Colonic mucosa (tissue), 4 donors: ENCODE results near the gene LUZP2. TPM values are rescaled to one million over a fixed set of nuclear protein-coding genes. Genes with fewer than 3 reads are reported as not detected.

Experiments used
- DNase-seq: peaks from one replicate; pipeline ENCODE4 v3.0.0-alpha.2; 2020
- H3K27ac ChIP-seq: fragments of 200-600 bp; one replicate; pipeline ENCODE4 v1.8.0; 2021
- H3K27me3 ChIP-seq: fragments of 200-600 bp; one replicate; pipeline ENCODE4 v1.8.0; 2021
- H3K36me3 ChIP-seq: fragments of 200-600 bp; one replicate; pipeline ENCODE4 v1.8.0; 2021
- H3K4me1 ChIP-seq: fragments of 200-600 bp; one replicate; pipeline ENCODE4 v1.8.0; 2021; ENCODE audit warnings: mild to moderate bottlenecking
- H3K4me3 ChIP-seq: fragments of 200-600 bp; one replicate; pipeline ENCODE4 v1.8.0; 2021
- H3K9ac ChIP-seq, 2 donors: one replicate each; pipeline ENCODE4 v1.7.0; 2013; ENCODE audit warnings: control low read depth in 2 of 2, low read depth in 2 of 2, low read length in 2 of 2
- H3K9me3 ChIP-seq: fragments of 200-600 bp; one replicate; pipeline ENCODE4 v1.8.0; 2021
- CTCF ChIP-seq: fragments of 200-600 bp; IDR thresholded peaks from one replicate; pipeline ENCODE4 v1.8.0; 2022; ENCODE audit warnings: antibody characterized with exemption, mild to moderate bottlenecking
- intact Hi-C: fragments of 100-400 bp; cut with DNase I; formaldehyde crosslinking; loops from one replicate; pipeline ENCODE4 v1.14.1; 2022
- total RNA-seq, 2 donors: library from RNA; stranded (reverse); fragmentation: NEBNext Ultra II Directional in 1 of 2; extraction: Animal tissue kit (Norgen Biotek cat#: 25700) in 1 of 2; gene quantifications; one replicate each; pipeline ENCODE4 v1.2.1, GENCODE V29; 2021
- donor health status: healthy.
- donor health status: DM: no; HTN: no; CAD: no.
- donor health status: DM: no; HTN: no; CAD: no.

LUZP2 gene
- total RNA-seq, 2 donors from 2014 or later: 0.57 to 1.3 TPM

- intact Hi-C loops: no loop called here
- H3K27ac ChIP-seq: no peak overlapping the region
- no peaks in the 10 kb centered on the region for H3K36me3 ChIP-seq
- no peak for DNase-seq
- no peak overlapping the region for H3K4me3 ChIP-seq
- TF ChIP-seq CTCF: no peak
- H3K4me1 ChIP-seq: no peaks in the 10 kb centered on the region
- no peak overlapping the region for H3K9ac ChIP-seq
- no peaks in the 10 kb centered on the region for H3K27me3 ChIP-seq
- H3K9me3 ChIP-seq: no peaks in the 10 kb centered on the region
These were observed 63.5 kb downstream of the LUZP2 start for GRCh38 chr11:24560324-24560723.

GRCh38 chr11:24567380-24567779 lies 70.5 kb downstream of the LUZP2 start:
- H3K9ac ChIP-seq: no peak overlapping the region
- no peak overlapping the region for H3K27ac ChIP-seq
- no peaks in the 10 kb centered on the region for H3K4me1 ChIP-seq
- no peaks in the 10 kb centered on the region for H3K36me3 ChIP-seq
- H3K27me3 ChIP-seq: no peaks in the 10 kb centered on the region
- no peak overlapping the region for H3K4me3 ChIP-seq
- no peak for DNase-seq
- intact Hi-C loops: no loop called here
- no peaks in the 10 kb centered on the region for H3K9me3 ChIP-seq
- no peak for TF ChIP-seq CTCF

GRCh38 chr11:24572376-24572775 lies 75.5 kb downstream of the LUZP2 start:
- intact Hi-C loops: no loop called here
- no peaks in the 10 kb centered on the region for H3K4me1 ChIP-seq
- DNase-seq: no peak
- H3K4me3 ChIP-seq: no peak overlapping the region
- no peak overlapping the region for H3K27ac ChIP-seq
- no peaks in the 10 kb centered on the region for H3K36me3 ChIP-seq
- no peak for TF ChIP-seq CTCF
- no peaks in the 10 kb centered on the region for H3K27me3 ChIP-seq
- no peak overlapping the region for H3K9ac ChIP-seq
- no peaks in the 10 kb centered on the region for H3K9me3 ChIP-seq

- Histone ChIP-seq H3K4me1 (no peaks in the 10 kb centered on the region), H3K4me3 (no peak overlapping the region), H3K9me3 (no peaks in the 10 kb centered on the region), H3K9ac (no peak overlapping the region), H3K27me3 (no peaks in the 10 kb centered on the region), H3K36me3 (no peaks in the 10 kb centered on the region), H3K27ac (no peak overlapping the region)
- intact Hi-C loops: no loop called here
- no peak for TF ChIP-seq CTCF
- DNase-seq: no peak
These were observed 77.6 kb downstream of the LUZP2 start for GRCh38 chr11:24574461-24574860.

- intact Hi-C loops: no loop called here
- H3K9ac ChIP-seq: no peak overlapping the region
- H3K36me3 ChIP-seq: no peaks in the 10 kb centered on the region
- H3K9me3 ChIP-seq: no peaks in the 10 kb centered on the region
- H3K27ac ChIP-seq: no peak overlapping the region
- no peaks in the 10 kb centered on the region for H3K27me3 ChIP-seq
- TF ChIP-seq CTCF: no peak
- no peak for DNase-seq
- no peak overlapping the region for H3K4me3 ChIP-seq
- no peaks in the 10 kb centered on the region for H3K4me1 ChIP-seq
These were observed 78.5 kb downstream of the LUZP2 start for GRCh38 chr11:24575392-24575791.

GRCh38 chr11:24585192-24585591 lies 88.3 kb downstream of the LUZP2 start:
- Histone ChIP-seq H3K36me3 (no peaks in the 10 kb centered on the region), H3K4me1 (no peaks in the 10 kb centered on the region)
- intact Hi-C loops: no loop called here

More at GRCh38 chr11:24585192-24585591, 88.3 kb downstream of the LUZP2 start:
- Histone ChIP-seq H3K4me3 (no peak overlapping the region), H3K27me3 (no peaks in the 10 kb centered on the region), H3K9ac (no peak overlapping the region), H3K9me3 (no peaks in the 10 kb centered on the region), H3K27ac (no peak overlapping the region)
- no peak for TF ChIP-seq CTCF
- DNase-seq: no peak
